Psoas muscle (tissue), 8 donors: ENCODE data around the gene SDHC. TPM values are rescaled to one million over a fixed set of nuclear protein-coding genes. Genes with fewer than 3 reads are reported as not detected.

Source experiments
- ATAC-seq, 4 donors: fragments of 200-7000 bp; cut with Tn5 transposase; one replicate each; pipeline ENCODE4 v1.9.1; 2020; ENCODE audit warnings: moderate library complexity in 3 of 4, mild to moderate bottlenecking in 2 of 4
- DNase-seq, 2 donors: peaks; one replicate each; pipeline ENCODE4 v3.0.0-alpha.2; 2020
- H3K27ac ChIP-seq: fragments of 200-600 bp; one replicate; pipeline ENCODE4 v1.8.0; 2022
- H3K27me3 ChIP-seq, 3 donors: fragments of 200-600 bp in 1 of 3; one replicate each; pipeline versions ENCODE4 v1.6.1 to v1.8.0; 2013 to 2022; ENCODE audit warnings: low read length in 2 of 3, mild to moderate bottlenecking in 2 of 3, moderate library complexity in 1 of 3; ENCODE audit not compliant: insufficient read depth in 3 of 3
- H3K36me3 ChIP-seq, 2 donors: fragments of 200-600 bp in 1 of 2; one replicate each; pipeline versions ENCODE4 v1.6.1 to v1.8.0; 2013 to 2022; ENCODE audit warnings: low read depth in 1 of 2, mild to moderate bottlenecking in 1 of 2, moderate library complexity in 1 of 2; ENCODE audit not compliant: insufficient read depth in 1 of 2
- H3K4me1 ChIP-seq: fragments of 200-600 bp; one replicate; pipeline ENCODE4 v1.8.0; 2022
- H3K4me3 ChIP-seq: fragments of 200-600 bp; one replicate; pipeline ENCODE4 v1.8.0; 2022; ENCODE audit warnings: mild to moderate bottlenecking
- H3K9me3 ChIP-seq: fragments of 200-600 bp; one replicate; pipeline ENCODE4 v1.8.0; 2022
- CTCF ChIP-seq: fragments of 200-600 bp; IDR thresholded peaks from one replicate; pipeline ENCODE4 v1.8.0; 2022; ENCODE audit warnings: antibody characterized with exemption
- WGBS, 3 donors: extraction: QIAGEN DNeasy Blood & Tissue Kit; methylation state at CpG; one replicate each; pipeline versions ENCODE4 v1.1.6 to v1.1.7; 2013; 5-methylcytosine and 5-hydroxymethylcytosine counted together
- intact Hi-C, 2 donors: fragments of 100-400 bp; cut with DNase I; formaldehyde crosslinking; loops; one replicate each; pipeline versions ENCODE4 v1.11.0 to v1.14.2; 2022
- polyA plus RNA-seq, 3 donors: library from polyadenylated mRNA; stranded (reverse); fragments of 200-250 nt; gene quantifications; one replicate each; pipeline ENCODE4 v1.2.3, GENCODE V29; 2013
- total RNA-seq, 4 donors: library from RNA; stranded (reverse); fragmentation: NEBNext Ultra II Directional in 2 of 4; extraction: Animal tissue kit (Norgen Biotek cat#: 25700) in 2 of 4; gene quantifications; one replicate each; pipeline versions ENCODE4 v1.2.1 to v1.2.4, GENCODE V29; 2021 to 2023
- donor health status: healthy with polysubstance abuse.
- donor health status: DM: no; HTN: no; CAD: no; lungs with moderate emphysema.
- donor health status: Bipolar disorder and iron deficiency.
- donor health status: healthy.
- donor health status: DM: yes; HTN: yes; CAD: no.
- donor health status: DM: no; HTN: no; CAD: no.
- donor health status: DM: no; HTN: no; CAD: no.
- donor health status: DM: yes; HTN: yes; CAD: no.

The SDHC gene
- total and polyA plus RNA-seq, 7 donors, result 183 to 362 (median 246) TPM

- ATAC-seq, result no peak
These were observed 37.3 kb downstream of the SDHC start for GRCh38 chr1:161351482-161351881.

GRCh38 chr1:161357073-161357472 lies 42.9 kb downstream of the SDHC start:
- no peak for TF ChIP-seq CTCF
- intact Hi-C loops, result no loop called here
- Histone ChIP-seq H3K27ac (no peak overlapping the region), H3K27me3 (no peaks in the 10 kb centered on the region), H3K4me1 (no peaks in the 10 kb centered on the region), H3K9me3 (no peaks in the 10 kb centered on the region), H3K36me3 (peaks cover 0 to 50% of the 10 kb centered on the region in 2 donors), H3K4me3 (no peak overlapping the region)
- DNase-seq (no peak), ATAC-seq (no peak)
- 87 to 95% (median 90%) methylated on average over 8 of the region's 8 CpGs for WGBS, 3 donors

More at GRCh38 chr1:161351482-161351881, 37.3 kb downstream of the SDHC start:
- H3K4me3 ChIP-seq, result no peak overlapping the region
- no peak for DNase-seq
- H3K9me3 ChIP-seq, result no peaks in the 10 kb centered on the region
- H3K36me3 ChIP-seq, result peaks cover 0 to 25% of the 10 kb centered on the region in 2 donors
- H3K4me1 ChIP-seq, result no peaks in the 10 kb centered on the region
- no peak overlapping the region for H3K27ac ChIP-seq
- intact Hi-C loops, result no loop called here
- no peak for TF ChIP-seq CTCF
- WGBS, 3 donors, result 36 to 65% (median 53%) methylated on average over 1 of the region's 1 CpG
- no peaks in the 10 kb centered on the region for H3K27me3 ChIP-seq

GRCh38 chr1:161359291-161359690 lies 45.1 kb downstream of the SDHC start:
- Histone ChIP-seq H3K4me1 (no peaks in the 10 kb centered on the region), H3K27me3 (no peaks in the 10 kb centered on the region), H3K9me3 (no peaks in the 10 kb centered on the region), H3K27ac (no peak overlapping the region), H3K4me3 (no peak overlapping the region), H3K36me3 (peaks cover 0 to 58% of the 10 kb centered on the region in 2 donors)
- intact Hi-C loops, result no loop called here
- no peak for DNase-seq
- no peak for TF ChIP-seq CTCF
- ATAC-seq, result peak in 1 of 4 donors; percentile 21

- Histone ChIP-seq H3K4me3 (no peak overlapping the region), H3K27ac (no peak overlapping the region), H3K27me3 (no peaks in the 10 kb centered on the region), H3K4me1 (no peaks in the 10 kb centered on the region), H3K36me3 (peaks cover 0 to 60% of the 10 kb centered on the region in 2 donors), H3K9me3 (no peaks in the 10 kb centered on the region)
- ATAC-seq (no peak), DNase-seq (no peak)
- TF ChIP-seq CTCF, result no peak
- intact Hi-C loops, result no loop called here
These were observed 50.2 kb downstream of the SDHC start for GRCh38 chr1:161364332-161364731.

GRCh38 chr1:161365207-161365606 lies 51.0 kb downstream of the SDHC start:
- Histone ChIP-seq H3K4me3 (no peak overlapping the region), H3K4me1 (no peaks in the 10 kb centered on the region), H3K27ac (no peak overlapping the region), H3K9me3 (no peaks in the 10 kb centered on the region), H3K36me3 (peaks cover 0 to 60% of the 10 kb centered on the region in 2 donors), H3K27me3 (no peaks in the 10 kb centered on the region)
- no peak for ATAC-seq
- TF ChIP-seq CTCF, result no peak
- intact Hi-C loops, result no loop called here
- DNase-seq, result no peak
